ENCODE data around the gene ADAMTS12. TPM values are rescaled to one million over a fixed set of nuclear protein-coding genes. Genes with fewer than 3 reads are reported as not detected.

The ADAMTS12 gene
- total RNA-seq, 1 experiment from 2014 or later, result 0.05 TPM

- Histone ChIP-seq H3K4me3 (replicated peaks in 1 of 2; ENCODE audit: low read depth in 1 of 2, low read length in 2 of 2) (no peak overlapping the region), H3K4me1 (ENCODE audit: control insufficient read depth in 1 of 2, insufficient read depth in 2 of 2, low read length in 2 of 2) (no peaks in the 10 kb centered on the region), H3K27me3 (ENCODE audit: insufficient read depth, low read length) (peaks cover 50% of the 10 kb centered on the region), H3K9me3 (ENCODE audit: control insufficient read depth in 1 of 2, insufficient read depth in 1 of 2, low read depth in 1 of 2, low read length in 2 of 2) (no peaks in the 10 kb centered on the region), H4K20me1 (ENCODE audit: insufficient read depth) (no peaks in the 10 kb centered on the region), H3K27ac (ENCODE audit: low read depth, low read length) (no peak overlapping the region), H2AFZ (ENCODE audit: low read depth, low read length, poor library complexity, severe bottlenecking) (no peak overlapping the region), H3K9me2 (ENCODE audit: insufficient read depth) (no peaks in the 10 kb centered on the region), H3K4me2 (ENCODE audit: low read length) (no peak overlapping the region), H3K79me2 (ENCODE audit: insufficient read depth, low read length) (no peaks in the 10 kb centered on the region), H3K9ac (ENCODE audit: low read length) (no peak overlapping the region), H3K36me3 (ENCODE audit: control insufficient read depth in 1 of 2, insufficient read depth in 2 of 2, low read length in 2 of 2) (no peaks in the 10 kb centered on the region)
- CTCF ChIA-PET, result no interaction called here
- TF ChIP-seq ZBTB33 (IDR thresholded peaks at IDR 0.05; ENCODE audit: extremely low read depth, insufficient replicate concordance, low read length) (no peak), CEBPB (IDR thresholded peaks at IDR 0.05; ENCODE audit: low read depth) (no peak), SP1 (IDR thresholded peaks at IDR 0.05; ENCODE audit: low read depth) (no peak), TCF7L2 (IDR thresholded peaks at IDR 0.05; ENCODE audit: borderline replicate concordance, extremely low read depth, insufficient read depth, insufficient read length) (no peak), ELF1 (IDR thresholded peaks at IDR 0.05; ENCODE audit: borderline replicate concordance, low read depth) (no peak), JUND (IDR thresholded peaks at IDR 0.05) (no peak), ZNF274 (IDR thresholded peaks at IDR 0.05; ENCODE audit: low read depth, low read length) (no peak), EZH2 (IDR thresholded peaks at IDR 0.05) (no peak), EZH2phosphoT487 (IDR thresholded peaks at IDR 0.05; ENCODE audit: borderline replicate concordance) (no peak), CBX3 (IDR thresholded peaks at IDR 0.05; ENCODE audit: low read depth) (no peak), EGR1 (IDR thresholded peaks at IDR 0.05; ENCODE audit: low read depth) (no peak), YY1 (IDR thresholded peaks at IDR 0.05; ENCODE audit: extremely low read depth, insufficient replicate concordance, low read depth, low read length) (no peak), FOSL1 (IDR thresholded peaks at IDR 0.05; ENCODE audit: low read depth) (no peak), SIN3A (IDR thresholded peaks at IDR 0.05; ENCODE audit: low read depth) (no peak), RAD21 (IDR thresholded peaks at IDR 0.05; ENCODE audit: low read depth) (no peak)
- TF ChIP-seq, protein P1, sequence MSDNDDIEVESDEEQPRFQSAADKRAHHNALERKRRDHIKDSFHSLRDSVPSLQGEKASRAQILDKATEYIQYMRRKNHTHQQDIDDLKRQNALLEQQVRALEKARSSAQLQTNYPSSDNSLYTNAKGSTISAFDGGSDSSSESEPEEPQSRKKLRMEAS (IDR thresholded peaks at IDR 0.05), result no peak
- TF ChIP-seq, protein P2, sequence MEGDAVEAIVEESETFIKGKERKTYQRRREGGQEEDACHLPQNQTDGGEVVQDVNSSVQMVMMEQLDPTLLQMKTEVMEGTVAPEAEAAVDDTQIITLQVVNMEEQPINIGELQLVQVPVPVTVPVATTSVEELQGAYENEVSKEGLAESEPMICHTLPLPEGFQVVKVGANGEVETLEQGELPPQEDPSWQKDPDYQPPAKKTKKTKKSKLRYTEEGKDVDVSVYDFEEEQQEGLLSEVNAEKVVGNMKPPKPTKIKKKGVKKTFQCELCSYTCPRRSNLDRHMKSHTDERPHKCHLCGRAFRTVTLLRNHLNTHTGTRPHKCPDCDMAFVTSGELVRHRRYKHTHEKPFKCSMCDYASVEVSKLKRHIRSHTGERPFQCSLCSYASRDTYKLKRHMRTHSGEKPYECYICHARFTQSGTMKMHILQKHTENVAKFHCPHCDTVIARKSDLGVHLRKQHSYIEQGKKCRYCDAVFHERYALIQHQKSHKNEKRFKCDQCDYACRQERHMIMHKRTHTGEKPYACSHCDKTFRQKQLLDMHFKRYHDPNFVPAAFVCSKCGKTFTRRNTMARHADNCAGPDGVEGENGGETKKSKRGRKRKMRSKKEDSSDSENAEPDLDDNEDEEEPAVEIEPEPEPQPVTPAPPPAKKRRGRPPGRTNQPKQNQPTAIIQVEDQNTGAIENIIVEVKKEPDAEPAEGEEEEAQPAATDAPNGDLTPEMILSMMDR (IDR thresholded peaks at IDR 0.05 in 2 of 3, conservative IDR thresholded peaks at IDR 0.05 in 1 of 3; ENCODE audit: borderline replicate concordance in 1 of 3, insufficient read depth in 1 of 3, low read depth in 2 of 3, low read length in 2 of 3), result no peak
- BruUV-seq (replicated peaks), result no TSS peak
- ATAC-seq (no peak), DNase-seq (ENCODE audit: low read depth, low spot score) (no peak)
- POLR2A ChIA-PET, result no interaction called here
- intact Hi-C loops (cut with micrococcal nuclease), result no loop called here
- RAD21 ChIA-PET (ENCODE audit: low non-redundant PET in 1 of 2, low total read pairs in 2 of 2, uncharacterized antibody in 2 of 2, unreplicated experiment in 2 of 2), result no interaction called here
Observed at GRCh38 chr5:33763435-33763834, 128.4 kb downstream of the ADAMTS12 start.

All from HCT116 (cell line).